GM18505 (cell line): ENCODE measurements around the gene MAP4K3.

Experiments used
- ATAC-seq: cut with Tn5 transposase; IDR thresholded peaks from one replicate; pipeline ENCODE4 v1.9.1; 2021; ENCODE audit not compliant: unreplicated experiment
- POLR2A ChIP-seq: IDR thresholded peaks from 4 replicates; pipeline ENCODE4 v1.6.1; 2011; ENCODE audit warnings: borderline replicate concordance; ENCODE audit not compliant: insufficient read depth, insufficient read length; ENCODE audit errors: extremely low read depth

MAP4K3 gene

GRCh38 chr2:39464864-39465263, 27.8 kb upstream of the MAP4K3 start:
- no peak for TF ChIP-seq POLR2A
- no peak for ATAC-seq

DNA sequence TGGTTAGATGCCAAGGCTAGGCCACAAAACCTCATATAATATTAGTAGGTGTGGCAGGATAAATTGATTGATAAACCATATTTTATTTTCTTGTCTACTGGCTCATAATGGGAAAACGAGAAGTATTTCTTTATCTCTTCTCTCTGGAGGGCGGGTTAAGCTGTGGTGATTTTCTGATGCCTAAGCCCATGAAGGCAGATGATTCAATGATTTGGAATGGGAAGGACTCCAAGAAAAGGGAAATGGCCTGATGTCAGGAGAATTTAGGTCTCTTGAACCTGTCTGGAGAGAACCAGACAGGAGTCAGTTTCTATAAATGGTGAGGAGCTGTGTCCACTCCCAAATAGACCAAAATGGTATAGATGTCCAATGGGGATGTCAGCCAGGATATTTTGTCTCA, 18.7 kb upstream of the MAP4K3 start:
- TF ChIP-seq POLR2A, result no peak
- no peak for ATAC-seq

DNA sequence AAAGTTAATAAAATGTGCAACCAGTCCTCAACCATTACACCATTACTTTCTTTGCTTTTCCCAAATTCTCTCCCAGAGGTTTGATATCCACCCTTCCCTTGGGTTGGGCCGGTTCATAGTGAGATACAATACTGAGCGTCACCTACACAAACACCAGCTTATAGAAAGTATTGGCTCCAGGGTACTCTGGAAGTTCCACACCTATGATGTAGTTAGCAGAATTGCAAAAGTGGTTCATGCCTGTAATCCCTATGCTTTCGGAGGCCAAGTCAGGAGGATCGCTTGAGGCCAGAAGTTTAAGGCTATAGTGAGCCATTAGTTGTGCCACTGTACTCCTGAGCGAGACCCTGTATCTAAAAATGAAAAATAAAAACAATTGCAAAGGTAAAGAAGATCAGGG, 15.3 kb upstream of the MAP4K3 start:
- no peak for TF ChIP-seq POLR2A
- no peak for ATAC-seq

DNA sequence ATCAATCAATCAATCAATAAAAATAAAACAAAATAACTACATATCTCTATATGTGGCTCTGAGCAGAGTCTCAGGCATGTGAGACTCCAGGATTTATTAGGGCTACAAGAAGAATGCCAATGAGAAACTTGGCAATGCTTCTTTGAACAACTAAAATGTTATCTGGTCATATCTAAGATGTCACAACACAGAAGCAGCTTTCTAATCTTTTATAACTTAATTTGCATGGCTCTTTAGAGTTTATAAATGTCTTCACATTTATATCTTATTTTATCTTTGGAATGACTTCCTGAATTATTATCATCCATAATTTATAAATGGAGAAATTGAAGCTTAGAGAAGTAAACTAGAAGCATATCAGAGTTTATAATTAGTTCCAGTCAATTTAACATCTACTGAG, 14.9 kb upstream of the MAP4K3 start:
- ATAC-seq, result no peak
- no peak for TF ChIP-seq POLR2A

- no peak for TF ChIP-seq POLR2A
- ATAC-seq, result no peak
Measured at GRCh38 chr2:39448169-39448502, 11.1 kb upstream of the MAP4K3 start.

DNA sequence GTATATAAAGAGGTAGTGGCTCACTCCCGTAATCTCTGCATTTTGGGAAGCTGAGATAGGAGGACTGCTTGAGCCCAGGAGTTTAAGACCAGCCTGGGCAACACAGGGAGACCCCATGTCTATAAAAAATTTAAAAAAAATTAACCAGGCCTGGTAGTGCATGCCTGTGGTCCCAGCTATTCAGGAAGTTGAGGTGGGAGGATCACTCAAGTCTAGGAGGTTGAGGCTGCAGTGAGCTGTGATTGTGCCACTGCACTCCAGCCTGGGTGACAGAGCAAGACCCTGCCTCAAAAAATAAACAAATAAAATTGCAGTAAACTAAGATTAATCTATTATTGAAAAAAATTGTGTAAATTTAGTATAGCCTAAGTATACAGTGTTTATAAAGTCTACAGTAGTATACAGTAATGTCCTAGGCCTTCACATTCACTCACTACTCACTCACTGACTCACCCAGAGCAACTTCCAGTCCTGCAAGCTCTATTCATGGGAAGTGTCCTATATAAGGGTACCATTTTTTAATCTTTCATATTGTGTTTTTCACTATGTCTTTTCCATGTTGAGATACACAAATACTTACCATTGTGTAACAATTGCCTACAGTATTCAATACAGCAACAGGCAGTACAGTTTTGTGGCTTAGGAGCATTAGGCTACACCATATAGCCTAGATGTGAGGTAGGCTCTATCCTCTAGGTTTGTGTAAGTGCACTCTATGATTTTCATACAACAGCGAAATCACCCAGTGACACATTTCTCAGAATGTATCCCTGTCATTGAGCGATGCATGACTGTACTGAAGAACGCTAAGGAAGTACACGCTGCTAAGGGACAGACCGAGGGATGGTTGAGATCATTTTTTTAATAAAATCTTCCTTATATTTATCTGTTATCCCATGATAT, 10.4 kb upstream of the MAP4K3 start:
- no peak for ATAC-seq
- no peak for TF ChIP-seq POLR2A

GRCh38 chr2:39445934-39446333, 8.8 kb upstream of the MAP4K3 start:
- TF ChIP-seq POLR2A, result no peak
- ATAC-seq, result no peak

- no peak for ATAC-seq
- TF ChIP-seq POLR2A, result no peak
Measured at GRCh38 chr2:39443009-39443408, 5.9 kb upstream of the MAP4K3 start.

DNA sequence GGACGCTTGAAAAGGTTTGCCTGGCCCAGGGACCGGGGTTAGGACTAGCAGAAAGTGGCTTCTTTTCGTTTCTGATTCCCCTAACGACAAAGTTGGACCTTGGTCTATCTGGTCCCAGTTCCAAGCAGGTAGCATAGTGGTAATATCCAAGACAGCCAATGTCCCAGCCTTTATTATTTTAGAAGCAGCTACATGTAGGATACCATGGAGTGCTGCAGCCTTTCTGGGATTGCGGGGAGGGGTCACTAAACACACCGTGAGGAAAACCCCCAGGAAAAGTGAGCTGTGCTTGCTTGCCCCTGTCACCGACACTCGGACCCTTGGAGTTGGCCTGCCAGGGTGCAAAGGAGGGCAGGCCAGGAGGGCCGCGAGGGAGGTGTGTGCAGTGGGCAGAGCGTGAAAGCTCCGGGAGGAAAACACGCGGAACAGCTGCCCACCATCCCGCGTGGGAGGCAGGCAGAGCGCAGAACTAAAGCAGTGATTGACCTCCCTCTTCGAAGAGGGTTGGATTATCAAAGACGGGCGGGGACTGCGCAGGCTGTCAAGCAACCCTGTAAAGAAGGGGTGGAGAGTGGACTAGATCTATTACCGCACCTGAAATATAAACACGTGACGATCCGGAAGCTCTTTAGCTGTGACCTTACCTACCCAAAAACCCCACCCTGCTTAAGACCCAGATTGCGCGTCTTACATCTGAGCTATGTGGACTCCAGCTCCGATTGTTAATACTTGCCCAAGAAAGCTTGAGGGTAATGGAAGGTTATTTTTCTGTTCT, 624 bp upstream of the MAP4K3 start:
- ATAC-seq, result peak; percentile 51
- peak; percentile 0 for TF ChIP-seq POLR2A

DNA sequence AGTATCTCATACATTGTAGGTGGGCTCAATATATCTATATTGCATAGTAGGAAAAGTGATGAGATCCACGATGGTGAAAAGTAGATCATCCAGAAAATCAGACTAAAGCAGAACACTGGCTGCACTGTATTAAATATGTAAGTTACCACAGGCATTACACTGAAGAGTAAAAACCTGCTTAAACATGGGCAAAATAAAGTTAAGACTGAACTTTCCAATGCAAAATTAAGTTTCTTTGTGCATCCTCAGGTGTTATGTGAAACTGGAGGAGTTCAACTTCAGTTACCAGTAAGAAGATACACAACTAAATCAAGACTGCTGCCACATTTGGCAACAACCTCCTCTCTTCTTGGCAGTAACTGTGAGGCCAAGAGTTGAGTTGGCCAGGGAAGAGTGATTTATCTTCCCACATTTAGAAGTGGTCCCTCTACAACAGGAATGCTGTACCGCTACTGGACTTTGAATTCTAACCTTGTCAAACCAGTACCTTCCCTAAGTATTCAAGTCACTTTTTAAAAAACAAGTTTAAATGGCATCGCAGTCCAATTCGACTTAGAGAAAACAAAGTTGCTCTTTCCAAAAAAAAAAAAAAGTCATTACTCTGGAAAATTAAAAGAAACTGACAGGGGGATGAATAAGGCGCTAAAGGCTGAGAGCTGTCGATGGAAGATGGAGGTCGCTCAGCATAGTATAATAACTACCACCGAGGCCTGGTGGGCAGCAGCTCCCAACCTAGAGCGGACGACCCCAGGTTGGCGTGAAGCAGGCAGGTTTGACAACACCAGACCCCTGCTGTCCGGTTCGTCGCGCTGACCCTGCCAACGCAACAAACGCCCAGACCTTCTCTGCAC, 1.1 kb downstream of the MAP4K3 start:
- no peak for TF ChIP-seq POLR2A
- ATAC-seq, result no peak

GRCh38 chr2:39435234-39435633, 1.9 kb downstream of the MAP4K3 start:
- no peak for TF ChIP-seq POLR2A
- no peak for ATAC-seq

- no peak for TF ChIP-seq POLR2A
- ATAC-seq, result no peak
Measured at GRCh38 chr2:39434233-39434897, 2.7 kb downstream of the MAP4K3 start.

GRCh38 chr2:39433586-39434195, 3.4 kb downstream of the MAP4K3 start:
- no peak for TF ChIP-seq POLR2A
- no peak for ATAC-seq

DNA sequence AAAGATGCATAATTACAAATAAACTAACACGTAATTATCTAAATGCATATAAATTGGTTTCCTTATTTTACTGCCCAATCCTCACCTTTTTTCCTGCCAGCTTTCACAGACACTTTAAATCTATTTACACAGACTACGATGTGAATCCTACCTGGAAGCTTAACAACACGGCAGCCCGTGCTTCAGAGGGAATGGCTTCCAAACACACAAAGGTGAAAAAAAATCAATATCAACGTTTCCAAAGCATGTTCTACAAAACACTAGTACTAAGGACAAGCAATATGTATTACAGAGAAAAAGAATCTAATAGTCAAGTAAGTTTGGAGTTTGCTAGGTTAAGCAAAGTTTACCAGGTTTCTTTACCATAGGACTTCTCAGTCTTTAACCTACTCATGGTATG, 4.4 kb downstream of the MAP4K3 start:
- no peak for ATAC-seq
- no peak for TF ChIP-seq POLR2A
